ENCODE results near the gene GLB1L2. TPM values are rescaled to one million over a fixed set of nuclear protein-coding genes. Genes with fewer than 3 reads are reported as not detected.

GLB1L2 gene
- total and polyA plus RNA-seq, 2 of the 13 experiments (the other 11 are each of a cell fraction or from before 2014, with no cell fraction given) = 0.59 to 0.69 TPM

DNA sequence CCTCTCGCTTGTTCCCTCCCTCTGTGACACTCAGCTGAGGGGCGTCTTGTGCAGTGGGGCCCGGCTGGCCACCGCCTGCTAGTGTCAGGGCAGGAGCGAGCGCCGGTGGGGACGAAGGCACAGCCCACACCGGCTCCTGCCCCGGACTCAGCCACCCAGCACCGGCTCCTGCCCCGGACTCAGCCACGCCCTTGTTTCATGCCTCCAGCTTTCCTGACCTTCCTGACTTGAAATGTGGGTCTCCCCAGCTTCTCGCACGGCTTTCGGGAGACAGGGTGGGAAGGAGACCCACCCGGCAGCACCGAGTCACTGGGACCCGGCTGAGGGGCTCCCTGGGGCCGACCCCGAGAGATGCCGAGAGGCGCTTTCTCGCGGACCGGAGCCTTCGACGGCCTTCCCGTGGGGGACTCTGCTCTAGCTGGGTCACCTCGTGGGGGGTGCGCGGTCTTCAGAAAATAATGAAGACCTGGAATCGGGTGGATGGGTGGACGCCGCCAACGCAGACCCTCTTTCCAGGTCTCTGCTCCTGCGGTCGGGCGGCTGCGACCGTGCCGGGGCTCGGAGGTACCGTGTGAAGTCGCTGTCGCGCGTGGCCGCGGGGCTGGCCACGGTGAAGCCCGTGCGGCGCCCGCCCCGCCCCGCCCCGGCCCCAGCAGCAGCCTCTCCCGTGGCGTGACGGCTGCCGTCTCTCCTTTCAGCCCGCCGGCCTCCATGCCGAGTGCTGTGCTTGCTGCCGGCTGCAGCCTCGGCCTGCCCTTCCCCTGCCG, 10.2 kb downstream of the GLB1L2 start (continued):
- no peak for TF ChIP-seq REST (IDR thresholded peaks at IDR 0.05; ENCODE audit: borderline replicate concordance in 1 of 2, low read depth in 1 of 2, low read length in 2 of 2)
- no peak for TF ChIP-seq RXRA (CRISPR knock-in tag; IDR thresholded peaks at IDR 0.05)

DNA sequence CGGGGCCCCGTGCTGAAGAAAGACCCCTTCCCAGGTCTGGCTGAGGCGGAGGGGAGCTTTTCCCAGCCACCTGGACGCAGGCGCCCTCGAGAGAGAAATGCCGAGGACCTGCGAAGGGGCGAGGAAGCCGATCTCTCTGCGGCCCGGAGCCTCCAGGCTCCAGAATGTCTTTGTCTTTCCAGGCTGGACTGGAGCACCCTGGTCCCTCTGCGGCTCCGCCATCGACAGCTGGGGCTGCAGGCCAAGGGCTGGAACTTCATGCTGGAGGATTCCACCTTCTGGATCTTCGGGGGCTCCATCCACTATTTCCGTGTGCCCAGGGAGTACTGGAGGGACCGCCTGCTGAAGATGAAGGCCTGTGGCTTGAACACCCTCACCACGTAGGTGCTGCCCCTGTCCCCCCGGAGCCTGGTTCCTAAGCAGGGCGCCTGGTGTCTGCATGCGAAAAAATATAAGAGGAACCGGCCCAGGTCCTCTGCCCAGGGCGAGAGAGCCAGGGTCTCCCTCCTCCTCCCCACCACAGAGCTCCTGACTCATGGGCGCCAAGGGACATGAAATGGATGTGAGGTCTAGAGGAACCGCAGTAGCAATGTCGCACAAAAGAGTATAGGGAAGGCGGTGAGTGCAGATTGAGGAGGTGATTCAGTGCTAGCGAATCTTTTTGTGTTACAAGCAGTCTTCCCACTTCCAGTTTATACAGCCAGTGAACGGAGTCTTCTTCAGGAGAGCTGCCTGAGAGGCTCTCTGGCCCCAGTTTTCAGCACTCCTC, 11.0 kb downstream of the GLB1L2 start:
- ATAC-seq = no peak
- in situ Hi-C loops (cut with HindIII; ENCODE audit: extremely low pct_ligation_motif_present, low pct_unique_long_range_greater_than_20kb) = no loop called here
- TF ChIP-seq PRDM10 (CRISPR knock-in tag; IDR thresholded peaks at IDR 0.05; ENCODE audit: low read depth) (no peak), HDAC6 (IDR thresholded peaks at IDR 0.05; ENCODE audit: low read depth, low read length) (no peak)
- TF ChIP-seq, protein P1, sequence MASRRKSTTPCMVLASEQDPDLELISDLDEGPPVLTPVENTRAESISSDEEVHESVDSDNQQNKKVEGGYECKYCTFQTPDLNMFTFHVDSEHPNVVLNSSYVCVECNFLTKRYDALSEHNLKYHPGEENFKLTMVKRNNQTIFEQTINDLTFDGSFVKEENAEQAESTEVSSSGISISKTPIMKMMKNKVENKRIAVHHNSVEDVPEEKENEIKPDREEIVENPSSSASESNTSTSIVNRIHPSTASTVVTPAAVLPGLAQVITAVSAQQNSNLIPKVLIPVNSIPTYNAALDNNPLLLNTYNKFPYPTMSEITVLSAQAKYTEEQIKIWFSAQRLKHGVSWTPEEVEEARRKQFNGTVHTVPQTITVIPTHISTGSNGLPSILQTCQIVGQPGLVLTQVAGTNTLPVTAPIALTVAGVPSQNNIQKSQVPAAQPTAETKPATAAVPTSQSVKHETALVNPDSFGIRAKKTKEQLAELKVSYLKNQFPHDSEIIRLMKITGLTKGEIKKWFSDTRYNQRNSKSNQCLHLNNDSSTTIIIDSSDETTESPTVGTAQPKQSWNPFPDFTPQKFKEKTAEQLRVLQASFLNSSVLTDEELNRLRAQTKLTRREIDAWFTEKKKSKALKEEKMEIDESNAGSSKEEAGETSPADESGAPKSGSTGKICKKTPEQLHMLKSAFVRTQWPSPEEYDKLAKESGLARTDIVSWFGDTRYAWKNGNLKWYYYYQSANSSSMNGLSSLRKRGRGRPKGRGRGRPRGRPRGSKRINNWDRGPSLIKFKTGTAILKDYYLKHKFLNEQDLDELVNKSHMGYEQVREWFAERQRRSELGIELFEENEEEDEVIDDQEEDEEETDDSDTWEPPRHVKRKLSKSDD (CRISPR knock-in tag; IDR thresholded peaks at IDR 0.05; ENCODE audit: low read depth) = no peak

More for the DNA sequence above, 11.0 kb downstream of the GLB1L2 start:
- Histone ChIP-seq H3K4me1 (ENCODE audit: insufficient read depth, low read length) (no peaks in the 10 kb centered on the region), H3K27me3 (ENCODE audit: control insufficient read depth in 1 of 2, insufficient read depth in 2 of 2, low read length in 2 of 2) (peaks cover 2 to 39% of the 10 kb centered on the region in 2 experiments; a peak in 3 of 5 replicates), H3K4me2 (ENCODE audit: low read depth, low read length) (no peak overlapping the region), H3K79me2 (ENCODE audit: insufficient read depth, low read length) (no peaks in the 10 kb centered on the region), H4K20me1 (ENCODE audit: insufficient read depth, low read length) (0 out of 2 replicates have a peak, but pooled peaks cover 3% of the 10 kb centered on the region), H2AFZ (ENCODE audit: low read length) (no peak overlapping the region), H3K36me3 (replicated peaks in 1 of 2; ENCODE audit: control insufficient read depth in 1 of 2, insufficient read depth in 2 of 2, low read length in 2 of 2) (no peaks in the 10 kb centered on the region), H3K27ac (ENCODE audit: extremely low read length, insufficient read depth, low read length) (no peak overlapping the region), H3K9ac (ENCODE audit: insufficient read depth, low read depth, low read length) (no peak overlapping the region), H3K4me3 (replicated peaks in 1 of 3; ENCODE audit: insufficient read depth in 1 of 3, low read depth in 2 of 3, low read length in 3 of 3) (no peak overlapping the region), H3K9me3 (ENCODE audit: low read length) (no peaks in the 10 kb centered on the region)
- CTCF ChIA-PET (ENCODE audit: low intra/inter-chr PET ratio, low total read pairs) = no interaction called here
- 59% methylated on average over 12 of the region's 30 CpGs for WGBS (ENCODE audit: low lambda C conversion rate)
- no peak for FAIRE-seq
- DNase-seq (ENCODE audit: low spot score) = no peak
- intact Hi-C loops (cut with micrococcal nuclease; ENCODE audit: unreplicated experiment) = no loop called here
- POLR2A ChIA-PET = no interaction called here
- BruUV-seq (replicated peaks) = no TSS peak
